Calu3 (cell line): ENCODE measurements around the gene PRPF6. TPM values are rescaled to one million over a fixed set of nuclear protein-coding genes. Genes with fewer than 3 reads are reported as not detected.
A peak's percentile ranks its signal among the peaks of the same experiment; 100 is the strongest.

Experiments
- BruUV-seq: library from RNA; stranded (reverse); fragments of 400-500 nt; replicated peaks from 2 replicates; lab custom pipeline; 2021; lab: Mats Ljungman, UMichigan
- CTCF ChIA-PET: fragments of 300-600 bp; sonication (Branson Sonifier 250); formaldehyde crosslinking; loops from one replicate; lab custom pipeline; 2022; ENCODE audit warnings: antibody characterized with exemption; lab: Charles Lee
- DNase-seq: peaks from one replicate; pipeline ENCODE4 v3.0.0; 2022
- H3K27ac Mint-ChIP-seq: one replicate; pipeline ENCODE4 v1.8.0; 2022; ENCODE audit warnings: mixed read lengths; ENCODE audit not compliant: unreplicated experiment
- H3K27me3 Mint-ChIP-seq: one replicate; pipeline ENCODE4 v1.8.0; 2022; ENCODE audit warnings: mixed read lengths; ENCODE audit not compliant: unreplicated experiment
- H3K36me3 Mint-ChIP-seq: one replicate; pipeline ENCODE4 v1.8.0; 2022; ENCODE audit warnings: mild to moderate bottlenecking, moderate library complexity, mixed read lengths; ENCODE audit not compliant: insufficient read depth, unreplicated experiment
- H3K4me1 Mint-ChIP-seq: one replicate; pipeline ENCODE4 v1.8.0; 2022; ENCODE audit warnings: mild to moderate bottlenecking, low read depth, mixed read lengths; ENCODE audit not compliant: unreplicated experiment
- H3K4me3 Mint-ChIP-seq: one replicate; pipeline ENCODE4 v1.8.0; 2022; ENCODE audit warnings: mild to moderate bottlenecking, low read depth, moderate library complexity, mixed read lengths; ENCODE audit not compliant: unreplicated experiment
- H3K9me3 Mint-ChIP-seq: one replicate; pipeline ENCODE4 v1.8.0; 2022; ENCODE audit warnings: low read depth, mixed read lengths; ENCODE audit not compliant: unreplicated experiment
- CTCF ChIP-seq: fragments of 200-600 bp; IDR thresholded peaks from one replicate; pipeline ENCODE4 v1.8.0; 2022; ENCODE audit warnings: antibody characterized with exemption; ENCODE audit not compliant: unreplicated experiment
- intact Hi-C: fragments of 100-400 bp; cut with micrococcal nuclease; formaldehyde crosslinking; loops from one replicate; pipeline ENCODE4 v1.10.0; 2022; ENCODE audit not compliant: unreplicated experiment
- total RNA-seq: library from RNA; stranded (reverse); gene quantifications from 2 replicates; pipeline ENCODE4 v1.2.3, GENCODE V29; 2022

Gene PRPF6
- total RNA-seq, 1 experiment from 2014 or later: 113 TPM

GRCh38 chr20:64040231-64041039, 59.5 kb downstream of the PRPF6 start:
- no peak overlapping the region for H3K4me3 Mint-ChIP-seq
- H3K4me1 Mint-ChIP-seq: peaks cover 21% of the 10 kb centered on the region
- CTCF ChIA-PET: interaction anchor here (0.7 to 2.4 kb wide), 3 partner anchors 14 to 79 kb away, joined by 4 to 33 read pairs (median 6); no protein-coding TSS in a partner anchor
- no TSS peak for BruUV-seq
- H3K27me3 Mint-ChIP-seq: peaks cover 57% of the 10 kb centered on the region
- no peak for DNase-seq
- intact Hi-C loops: no loop called here
- H3K27ac Mint-ChIP-seq: no peak overlapping the region
- TF ChIP-seq CTCF: no peak
- H3K9me3 Mint-ChIP-seq: no peaks in the 10 kb centered on the region
- H3K36me3 Mint-ChIP-seq: peaks cover 49% of the 10 kb centered on the region

GRCh38 chr20:64041040-64041780, 60.3 kb downstream of the PRPF6 start:
- H3K4me1 Mint-ChIP-seq: peaks cover 21% of the 10 kb centered on the region
- no peak for TF ChIP-seq CTCF
- no TSS peak for BruUV-seq
- peaks cover 45% of the 10 kb centered on the region for H3K36me3 Mint-ChIP-seq
- H3K4me3 Mint-ChIP-seq: peak overlapping the region; percentile 22
- no peaks in the 10 kb centered on the region for H3K9me3 Mint-ChIP-seq
- intact Hi-C loops: no loop called here
- H3K27me3 Mint-ChIP-seq: peaks cover 65% of the 10 kb centered on the region
- CTCF ChIA-PET: no interaction called here
- no peak for DNase-seq
- no peak overlapping the region for H3K27ac Mint-ChIP-seq

GRCh38 chr20:64041781-64042053, 60.8 kb downstream of the PRPF6 start:
- Mint-ChIP-seq H3K4me1 (peaks cover 21% of the 10 kb centered on the region), H3K27ac (no peak overlapping the region), H3K36me3 (peaks cover 42% of the 10 kb centered on the region), H3K27me3 (peaks cover 70% of the 10 kb centered on the region), H3K9me3 (no peaks in the 10 kb centered on the region), H3K4me3 (peak overlapping the region; percentile 22)
- BruUV-seq: no TSS peak
- no peak for TF ChIP-seq CTCF
- DNase-seq: no peak
- intact Hi-C loops: no loop called here
- CTCF ChIA-PET: no interaction called here

GRCh38 chr20:64042054-64042781, 61.3 kb downstream of the PRPF6 start:
- Mint-ChIP-seq H3K9me3 (no peaks in the 10 kb centered on the region), H3K4me1 (peaks cover 21% of the 10 kb centered on the region), H3K27ac (no peak overlapping the region), H3K36me3 (peaks cover 37% of the 10 kb centered on the region), H3K4me3 (peak overlapping the region; percentile 22), H3K27me3 (peaks cover 75% of the 10 kb centered on the region)
- CTCF ChIA-PET: no interaction called here
- TF ChIP-seq CTCF: no peak
- DNase-seq: no peak
- no TSS peak for BruUV-seq
- intact Hi-C loops: no loop called here
